ENCODE data around the gene GMPPA.
A peak's percentile ranks its signal among the peaks of the same experiment; 100 is the strongest.

DNA sequence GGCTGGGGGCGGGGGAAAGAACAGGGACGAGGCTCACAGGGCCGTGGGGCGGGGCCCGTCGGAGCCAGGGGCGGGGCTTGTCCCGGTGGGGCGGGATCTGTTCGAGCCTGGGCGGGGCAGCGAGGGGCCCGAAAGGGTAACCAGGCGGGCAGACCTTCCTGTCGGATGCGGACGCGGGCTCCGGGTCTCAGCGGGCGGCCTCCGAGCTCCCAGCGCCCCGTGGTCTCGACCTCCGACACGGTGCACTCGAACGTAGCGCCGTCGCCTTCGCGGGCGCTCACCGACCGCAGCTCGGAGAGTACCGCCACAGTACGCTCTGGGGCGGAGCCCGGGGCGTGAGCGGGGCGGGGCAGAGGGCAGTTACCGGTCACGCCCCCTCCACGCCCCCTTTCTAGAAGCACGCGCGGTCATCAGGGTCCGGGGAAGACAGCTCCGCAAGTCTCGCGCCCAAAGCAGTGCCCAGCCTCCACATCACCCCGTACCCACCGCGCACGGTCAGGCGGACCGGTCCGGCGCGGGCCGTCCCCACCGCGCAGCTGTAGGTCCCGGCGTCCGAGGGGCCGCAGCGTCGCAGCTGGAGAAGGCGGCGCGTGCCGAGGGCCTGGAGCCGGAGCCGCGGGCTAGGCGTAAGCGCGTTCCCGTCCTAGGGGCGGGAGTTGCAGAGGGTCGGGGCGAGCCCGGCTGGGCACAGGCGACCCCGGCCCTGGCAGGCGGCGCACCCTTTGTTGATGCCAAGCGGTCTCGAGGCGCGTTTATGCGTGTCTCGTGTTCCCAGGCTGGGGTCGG is 53.9 kb downstream of the GMPPA start:
- no peak for TF ChIP-seq POLR2A (IDR thresholded peaks at IDR 0.05)
- TF ChIP-seq, protein P1, sequence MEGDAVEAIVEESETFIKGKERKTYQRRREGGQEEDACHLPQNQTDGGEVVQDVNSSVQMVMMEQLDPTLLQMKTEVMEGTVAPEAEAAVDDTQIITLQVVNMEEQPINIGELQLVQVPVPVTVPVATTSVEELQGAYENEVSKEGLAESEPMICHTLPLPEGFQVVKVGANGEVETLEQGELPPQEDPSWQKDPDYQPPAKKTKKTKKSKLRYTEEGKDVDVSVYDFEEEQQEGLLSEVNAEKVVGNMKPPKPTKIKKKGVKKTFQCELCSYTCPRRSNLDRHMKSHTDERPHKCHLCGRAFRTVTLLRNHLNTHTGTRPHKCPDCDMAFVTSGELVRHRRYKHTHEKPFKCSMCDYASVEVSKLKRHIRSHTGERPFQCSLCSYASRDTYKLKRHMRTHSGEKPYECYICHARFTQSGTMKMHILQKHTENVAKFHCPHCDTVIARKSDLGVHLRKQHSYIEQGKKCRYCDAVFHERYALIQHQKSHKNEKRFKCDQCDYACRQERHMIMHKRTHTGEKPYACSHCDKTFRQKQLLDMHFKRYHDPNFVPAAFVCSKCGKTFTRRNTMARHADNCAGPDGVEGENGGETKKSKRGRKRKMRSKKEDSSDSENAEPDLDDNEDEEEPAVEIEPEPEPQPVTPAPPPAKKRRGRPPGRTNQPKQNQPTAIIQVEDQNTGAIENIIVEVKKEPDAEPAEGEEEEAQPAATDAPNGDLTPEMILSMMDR (IDR thresholded peaks at IDR 0.05), result no peak
- no peak for TF ChIP-seq EP300 (IDR thresholded peaks at IDR 0.05)
- peak; percentile 20 for TF ChIP-seq POLR2AphosphoS5 (IDR thresholded peaks at IDR 0.05)
